Amniotic stem cell (primary cell): ENCODE results near the gene PLA2G2A.

ENCODE experiments used
- DNase-seq: peaks from one replicate; lab custom pipeline; 2025; lab: John Stamatoyannopoulos, UW

PLA2G2A gene

DNA sequence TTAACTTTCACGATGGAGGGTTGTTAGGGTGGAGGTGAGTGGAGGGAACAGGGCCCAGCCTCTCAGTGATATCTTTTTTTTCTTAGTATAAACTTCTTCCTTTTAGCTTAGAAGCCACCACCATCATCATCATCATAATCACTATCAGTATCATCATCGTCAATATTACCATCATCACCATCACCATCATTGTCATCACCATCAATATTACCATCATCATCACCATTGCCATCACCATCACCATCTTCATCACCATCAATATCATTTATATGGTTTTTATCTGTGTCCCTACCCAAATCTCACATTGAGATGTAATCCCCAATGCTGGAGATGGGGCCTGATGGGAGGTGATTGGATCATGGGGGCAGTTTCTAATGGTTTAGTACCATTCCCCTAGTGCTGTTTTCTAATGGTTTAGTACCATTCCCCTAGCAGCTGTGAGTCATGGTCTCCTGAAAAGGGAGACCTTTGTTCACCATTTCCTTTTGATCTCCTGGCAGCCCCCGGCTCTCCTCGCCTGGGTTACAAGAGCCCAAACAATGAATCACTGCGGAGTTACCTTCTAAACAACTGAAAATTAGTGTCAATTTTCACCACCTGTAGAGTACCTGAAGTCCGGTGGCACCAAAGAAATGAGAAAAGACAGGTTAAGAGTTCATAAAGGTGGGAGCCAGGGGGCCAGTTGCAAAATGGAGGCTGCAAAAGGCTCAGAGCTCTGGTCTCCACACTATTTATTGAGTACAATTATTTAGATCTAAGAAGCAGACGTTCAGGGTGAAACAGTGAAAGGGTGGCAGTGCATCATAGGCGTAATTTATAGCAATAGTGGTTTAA is 52.9 kb downstream of the PLA2G2A start:
- no peak for DNase-seq
